Fibroblast of the aortic adventitia (primary cell): ENCODE measurements around the gene MRPL41. TPM values are rescaled to one million over a fixed set of nuclear protein-coding genes. Genes with fewer than 3 reads are reported as not detected.
A peak's percentile ranks its signal among the peaks of the same experiment; 100 is the strongest.

ENCODE experiments used
- DNase-seq: peaks from one replicate; pipeline ENCODE4 v3.0.0-alpha.2; 2010; ENCODE audit warnings: low read depth
- H3K4me3 ChIP-seq: 2 replicates; pipeline ENCODE4 v1.5.1; 2011; ENCODE audit warnings: low read depth, mild to moderate bottlenecking, control low read depth, low read length, moderate library complexity
- CTCF ChIP-seq: IDR thresholded peaks from 2 replicates; pipeline ENCODE4 v1.5.1; 2011; ENCODE audit warnings: mild to moderate bottlenecking, low read length, control low read depth, inconsistent platforms; ENCODE audit not compliant: insufficient read depth
- total RNA-seq: library from RNA; depleted of rRNA; stranded (reverse); fragments of >200 nt; gene quantifications from 2 replicates; pipeline ENCODE4 v1.2.3, GENCODE V29; 2012; ENCODE audit warnings: low replicate concordance

MRPL41 gene
- total RNA-seq = 27.7 and 81.1 TPM in 2 replicates

- peak; percentile 50 for TF ChIP-seq CTCF
- H3K4me3 ChIP-seq = peak within 1 kb of the TSS; percentile 86
- peak; percentile 73 for DNase-seq
Observed at GRCh38 chr9:137551264-137552021, at the start of gene MRPL41. MRPL41 (plus strand) TSS chr9:137551879; CDS start chr9:137552082, 203 bp downstream.

GRCh38 chr9:137502008-137502911, 49.4 kb upstream of the MRPL41 start:
- TF ChIP-seq CTCF = no peak
- no peak overlapping the region for H3K4me3 ChIP-seq
- no peak for DNase-seq

- H3K4me3 ChIP-seq = no peak overlapping the region
- no peak for DNase-seq
- no peak for TF ChIP-seq CTCF
Observed at GRCh38 chr9:137504432-137504777, 47.3 kb upstream of the MRPL41 start.

- H3K4me3 ChIP-seq = no peak overlapping the region
- DNase-seq = no peak
- no peak for TF ChIP-seq CTCF
Observed at GRCh38 chr9:137505421-137506140, 46.1 kb upstream of the MRPL41 start.

GRCh38 chr9:137506274-137506673, 45.4 kb upstream of the MRPL41 start:
- no peak overlapping the region for H3K4me3 ChIP-seq
- no peak for TF ChIP-seq CTCF
- DNase-seq = no peak

GRCh38 chr9:137506702-137507171, 44.9 kb upstream of the MRPL41 start:
- no peak overlapping the region for H3K4me3 ChIP-seq
- DNase-seq = no peak
- TF ChIP-seq CTCF = no peak
